Keratinocyte (primary cell): ENCODE results near the gene GRK1. TPM values are rescaled to one million over a fixed set of nuclear protein-coding genes. Genes with fewer than 3 reads are reported as not detected.

Experiments
- DNase-seq: peaks from one replicate; pipeline ENCODE4 v3.0.0-alpha.2; 2011; ENCODE audit warnings: low read depth, missing footprints, low spot score
- FAIRE-seq: peaks from 2 replicates; lab custom pipeline; 2011; peaks lifted over from hg19 to GRCh38; lab: Jason Lieb, UNC
- H2AFZ ChIP-seq: 2 replicates; pipeline ENCODE4 v1.6.0; 2012; ENCODE audit warnings: low read length, control low read depth, inconsistent platforms; ENCODE audit not compliant: control insufficient read depth
- H3K27ac ChIP-seq: 2 replicates; pipeline ENCODE4 v1.5.1; 2011; ENCODE audit warnings: low read length; ENCODE audit not compliant: control insufficient read depth, insufficient read depth
- H3K27me3 ChIP-seq: 3 replicates; pipeline ENCODE4 v1.6.0; 2011; ENCODE audit warnings: low read length; ENCODE audit not compliant: control insufficient read depth, insufficient read depth; ENCODE audit errors: extremely low read depth
- H3K36me3 ChIP-seq, 2 experiments: 2 replicates in 1 of 2; 3 replicates in 1 of 2; pipeline ENCODE4 v1.5.1; 2011; ENCODE audit warnings: low read length in 2 of 2, mild to moderate bottlenecking in 1 of 2; ENCODE audit not compliant: control insufficient read depth in 2 of 2, insufficient read depth in 2 of 2; ENCODE audit errors: extremely low read depth in 1 of 2
- H3K4me1 ChIP-seq: 3 replicates; pipeline ENCODE4 v1.5.1; 2011; ENCODE audit warnings: low read length; ENCODE audit not compliant: control insufficient read depth, insufficient read depth; ENCODE audit errors: extremely low read depth
- H3K4me2 ChIP-seq: 3 replicates; pipeline ENCODE4 v1.6.0; 2011; ENCODE audit warnings: low read depth, low read length; ENCODE audit not compliant: control insufficient read depth, insufficient read depth; ENCODE audit errors: extremely low read depth
- H3K4me3 ChIP-seq, 3 experiments: fragments of 200-600 bp in 1 of 3; sonication (generic) in 1 of 3; 2 replicates in 2 of 3; 3 replicates in 1 of 3; pipeline ENCODE4 v1.5.1; 2011 to 2016; ENCODE audit warnings: low read length in 3 of 3, mild to moderate bottlenecking in 3 of 3, control low read depth in 2 of 3, inconsistent platforms in 1 of 3, low read depth in 1 of 3, mixed read lengths in 1 of 3, mixed run types in 1 of 3, moderate library complexity in 1 of 3; ENCODE audit not compliant: control insufficient read depth in 2 of 3, insufficient read depth in 2 of 3; ENCODE audit errors: extremely low read depth in 1 of 3
- H3K79me2 ChIP-seq: 2 replicates; pipeline ENCODE4 v1.6.0; 2012; ENCODE audit warnings: low read length; ENCODE audit not compliant: control insufficient read depth, insufficient read depth
- H3K9ac ChIP-seq: 3 replicates; pipeline ENCODE4 v1.6.0; 2011; ENCODE audit warnings: low read length; ENCODE audit not compliant: control insufficient read depth, insufficient read depth; ENCODE audit errors: extremely low read depth
- H3K9me1 ChIP-seq: 3 replicates; pipeline ENCODE4 v1.6.0; 2011; ENCODE audit warnings: low read length; ENCODE audit not compliant: control insufficient read depth, insufficient read depth; ENCODE audit errors: extremely low read depth
- H3K9me3 ChIP-seq: 2 replicates; pipeline ENCODE4 v1.5.1; 2012; ENCODE audit warnings: low read depth, low read length; ENCODE audit not compliant: control insufficient read depth
- H4K20me1 ChIP-seq: 3 replicates; pipeline ENCODE4 v1.6.0; 2011; ENCODE audit warnings: low read length; ENCODE audit not compliant: control insufficient read depth, insufficient read depth; ENCODE audit errors: extremely low read depth
- EZH2 ChIP-seq: IDR thresholded peaks from one replicate; pipeline ENCODE4 v1.6.1; 2012; ENCODE audit warnings: inconsistent platforms, mild to moderate bottlenecking, low read length, moderate library complexity
- dilution Hi-C: fragments of 300-500 bp; cut with MboI; formaldehyde crosslinking; loops from one replicate; pipeline ENCODE4 v1.7.0; 2020; ENCODE audit warnings: low sequenced_read_pairs; ENCODE audit not compliant: extremely low pct_ligation_motif_present
- polyA plus RNA-seq, 5 experiments: library from polyadenylated mRNA; depleted of rRNA in 3 of 5; stranded (reverse) in 3 of 5; stranded (forward) in 1 of 5; unstranded in 1 of 5; fragments of >200 nt; gene quantifications; 1 replicate in 1 of 5; 2 replicates in 3 of 5; 3 replicates in 1 of 5; pipeline versions ENCODE4 v1.2.1 to v1.2.3, GENCODE V29; 2011 to 2012; ENCODE audit warnings: missing spikeins in 2 of 5, low read depth in 1 of 5, low replicate concordance in 1 of 5
- TF ChIP-seq, protein P1 (sequence below), 3 experiments: IDR thresholded peaks in 1 of 3; conservative IDR thresholded peaks in 1 of 3; optimal IDR thresholded peaks in 1 of 3; 2 replicates in 2 of 3; 3 replicates in 1 of 3; pipeline versions ENCODE3 to v1.5.1; 2011; ENCODE audit warnings: low read length in 3 of 3, mild to moderate bottlenecking in 3 of 3, moderate library complexity in 2 of 3, control low read depth in 1 of 3, inconsistent platforms in 1 of 3; ENCODE audit not compliant: insufficient read depth in 2 of 3; ENCODE audit errors: extremely low read depth in 1 of 3

Gene GRK1
- polyA plus RNA-seq, 1 donor (not counting 4 experiments of a cell fraction or from before 2014, with no cell fraction given), result not detected

DNA sequence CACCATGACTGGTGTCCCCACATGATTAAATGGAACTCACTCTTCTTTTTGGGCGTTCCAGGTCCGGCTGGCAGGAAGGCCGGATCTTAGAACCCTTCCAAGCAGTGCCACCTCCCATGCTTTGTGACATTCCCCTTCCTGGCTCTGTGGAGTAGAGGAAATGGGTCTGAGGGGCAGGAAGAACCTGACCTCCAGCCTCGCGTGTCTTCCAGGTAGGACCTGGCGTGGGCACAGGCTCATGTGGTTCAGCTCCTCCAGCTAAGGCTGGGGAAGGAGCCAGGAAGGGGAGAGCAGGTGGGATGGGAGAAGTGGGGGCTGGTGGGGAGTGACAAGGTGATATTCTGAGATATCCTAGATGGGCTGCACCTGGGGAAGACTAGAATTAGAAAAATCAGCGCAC lies 94.1 kb downstream of the GRK1 start:
- Histone ChIP-seq H3K9me1 (no peaks in the 10 kb centered on the region), H3K27ac (no peak overlapping the region), H3K79me2 (no peaks in the 10 kb centered on the region), H3K36me3 (no peaks in the 10 kb centered on the region), H3K4me1 (peaks cover 12% of the 10 kb centered on the region), H3K9ac (no peak overlapping the region), H2AFZ (no peak overlapping the region), H3K27me3 (peaks cover 40% of the 10 kb centered on the region), H3K9me3 (no peaks in the 10 kb centered on the region), H4K20me1 (no peaks in the 10 kb centered on the region), H3K4me2 (no peak overlapping the region), H3K4me3 (no peak overlapping the region)
- dilution Hi-C loops, result no loop called here
- FAIRE-seq (no peak), DNase-seq (no peak)
- no peak for TF ChIP-seq EZH2
- TF ChIP-seq, protein P1, sequence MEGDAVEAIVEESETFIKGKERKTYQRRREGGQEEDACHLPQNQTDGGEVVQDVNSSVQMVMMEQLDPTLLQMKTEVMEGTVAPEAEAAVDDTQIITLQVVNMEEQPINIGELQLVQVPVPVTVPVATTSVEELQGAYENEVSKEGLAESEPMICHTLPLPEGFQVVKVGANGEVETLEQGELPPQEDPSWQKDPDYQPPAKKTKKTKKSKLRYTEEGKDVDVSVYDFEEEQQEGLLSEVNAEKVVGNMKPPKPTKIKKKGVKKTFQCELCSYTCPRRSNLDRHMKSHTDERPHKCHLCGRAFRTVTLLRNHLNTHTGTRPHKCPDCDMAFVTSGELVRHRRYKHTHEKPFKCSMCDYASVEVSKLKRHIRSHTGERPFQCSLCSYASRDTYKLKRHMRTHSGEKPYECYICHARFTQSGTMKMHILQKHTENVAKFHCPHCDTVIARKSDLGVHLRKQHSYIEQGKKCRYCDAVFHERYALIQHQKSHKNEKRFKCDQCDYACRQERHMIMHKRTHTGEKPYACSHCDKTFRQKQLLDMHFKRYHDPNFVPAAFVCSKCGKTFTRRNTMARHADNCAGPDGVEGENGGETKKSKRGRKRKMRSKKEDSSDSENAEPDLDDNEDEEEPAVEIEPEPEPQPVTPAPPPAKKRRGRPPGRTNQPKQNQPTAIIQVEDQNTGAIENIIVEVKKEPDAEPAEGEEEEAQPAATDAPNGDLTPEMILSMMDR (optimal IDR thresholded peaks at IDR 0.05 in 1 of 3, IDR thresholded peaks at IDR 0.05 in 1 of 3, conservative IDR thresholded peaks at IDR 0.05 in 1 of 3; ENCODE audit: extremely low read depth in 1 of 3, insufficient read depth in 2 of 3, low read length in 3 of 3), result no peak

DNA sequence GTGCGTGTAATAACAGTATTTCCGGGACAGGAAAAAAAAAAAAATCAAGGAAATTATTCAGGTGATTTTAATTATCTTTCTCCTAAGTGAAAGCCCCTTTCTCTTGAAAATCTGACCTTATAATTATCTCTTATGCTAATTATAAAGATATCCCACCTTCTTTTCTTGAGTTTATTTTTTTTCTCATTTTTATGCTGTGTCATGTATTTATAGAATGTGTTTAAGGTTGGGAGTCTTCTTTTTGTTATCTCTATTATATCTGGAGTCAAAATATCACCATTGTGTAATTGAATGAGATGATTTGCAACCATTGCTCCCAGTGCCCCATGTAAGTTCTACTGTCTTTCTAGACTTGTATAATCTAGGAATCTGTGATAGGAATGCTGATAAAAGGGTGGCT lies 95.1 kb downstream of the GRK1 start:
- no peak for DNase-seq

More for the DNA sequence above, 95.1 kb downstream of the GRK1 start:
- Histone ChIP-seq H2AFZ (no peak overlapping the region), H3K4me3 (no peak overlapping the region), H3K4me2 (no peak overlapping the region), H3K36me3 (no peaks in the 10 kb centered on the region), H3K27me3 (peaks cover 40% of the 10 kb centered on the region), H3K9me1 (no peaks in the 10 kb centered on the region), H3K27ac (no peak overlapping the region), H4K20me1 (no peaks in the 10 kb centered on the region), H3K9ac (no peak overlapping the region), H3K4me1 (peaks cover 12% of the 10 kb centered on the region), H3K9me3 (no peaks in the 10 kb centered on the region), H3K79me2 (no peaks in the 10 kb centered on the region)
- FAIRE-seq, result no peak
- TF ChIP-seq, protein P1 (optimal IDR thresholded peaks at IDR 0.05 in 1 of 3, IDR thresholded peaks at IDR 0.05 in 1 of 3, conservative IDR thresholded peaks at IDR 0.05 in 1 of 3; ENCODE audit: extremely low read depth in 1 of 3, insufficient read depth in 2 of 3, low read length in 3 of 3), result no peak
- TF ChIP-seq EZH2, result no peak
- dilution Hi-C loops, result no loop called here
